SHP77 (cell line): ENCODE results near the gene ARHGAP10.
"Not testable (repeated sequence)": the region's sequence is repeated elsewhere in the genome, so short reads cannot be mapped to it uniquely, and the experiment has no call there.

Experiments used
- DNase-seq, 2 experiments: peaks; one replicate each; lab custom pipeline; 2025; lab: John Stamatoyannopoulos, UW

The ARHGAP10 gene

DNA sequence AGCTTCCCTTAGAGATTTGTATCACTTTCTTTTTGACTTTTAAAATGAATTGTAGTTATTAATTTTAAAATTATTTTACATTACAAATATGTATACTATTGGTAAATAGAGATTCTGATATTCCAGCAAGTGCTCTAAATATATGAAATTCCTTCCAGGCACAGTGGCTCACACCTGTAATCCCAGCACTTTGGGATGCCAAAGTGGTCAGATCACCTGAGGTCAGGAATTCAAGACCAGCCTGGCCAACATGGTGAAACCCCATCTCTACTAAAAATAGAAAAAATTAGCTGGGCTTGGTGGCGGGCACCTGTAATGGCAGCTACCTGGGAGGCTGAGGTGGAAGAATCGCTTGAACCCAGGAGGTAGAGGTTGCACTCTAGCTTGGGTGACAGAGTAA, 180.2 kb downstream of the ARHGAP10 start:
- not testable (repeated sequence) for DNase-seq

DNA sequence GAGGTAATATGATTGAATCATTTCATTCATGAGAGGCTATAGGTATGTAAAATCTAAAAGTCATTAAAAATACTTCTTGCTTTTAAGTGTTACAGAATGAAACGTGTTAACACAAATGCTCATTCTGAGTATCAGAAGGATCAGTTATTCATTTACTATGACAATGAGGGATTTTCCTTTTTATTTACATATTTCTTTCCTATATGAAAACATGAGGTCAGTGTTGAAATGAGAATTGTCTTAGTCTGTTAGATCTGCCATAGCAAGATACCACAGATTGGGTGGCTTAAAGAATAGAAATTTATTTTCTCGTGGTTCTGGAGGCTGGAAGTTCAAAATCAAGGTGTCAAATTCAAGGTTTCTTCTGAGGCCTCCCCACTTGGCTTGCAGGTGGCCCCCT, 181.2 kb downstream of the ARHGAP10 start:
- no peak for DNase-seq

DNA sequence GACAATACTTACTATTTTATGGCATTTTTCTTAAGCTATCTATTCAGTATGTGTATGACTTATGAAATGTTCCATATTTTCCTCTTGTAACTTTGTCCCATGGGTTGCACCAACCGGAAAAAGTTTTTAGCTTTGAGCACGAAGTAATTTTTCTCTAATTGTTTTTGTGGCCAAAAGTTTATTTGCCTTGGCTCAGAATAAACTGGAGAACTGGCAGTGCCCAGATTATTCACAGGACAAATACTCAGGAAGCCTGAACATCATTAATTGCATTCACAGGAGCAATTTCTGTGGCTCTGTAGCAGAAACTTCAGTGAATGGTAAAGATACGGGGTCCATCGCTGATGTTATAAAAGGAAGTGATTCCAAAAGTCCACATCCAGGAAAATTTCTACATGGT, 184.5 kb downstream of the ARHGAP10 start:
- DNase-seq = no peak

DNA sequence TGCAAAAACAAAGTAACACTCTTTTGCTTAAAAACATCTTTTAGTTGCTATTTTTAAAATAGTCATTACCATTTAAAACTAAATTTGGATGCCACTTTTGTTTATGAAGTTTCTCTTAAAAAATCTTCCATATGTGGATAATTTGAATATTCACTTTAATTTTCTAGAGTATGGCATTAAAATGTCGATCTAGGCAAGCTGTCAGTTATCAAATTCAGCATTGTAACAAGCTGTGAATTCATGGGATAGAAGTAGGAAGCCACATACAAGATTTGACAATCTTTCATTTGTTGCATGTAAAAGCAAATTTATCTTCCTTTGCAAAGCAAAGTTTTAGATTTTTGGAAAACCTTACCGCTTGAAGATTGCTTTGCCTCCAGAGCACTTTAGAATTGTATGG, 191.5 kb downstream of the ARHGAP10 start:
- DNase-seq = no peak

DNA sequence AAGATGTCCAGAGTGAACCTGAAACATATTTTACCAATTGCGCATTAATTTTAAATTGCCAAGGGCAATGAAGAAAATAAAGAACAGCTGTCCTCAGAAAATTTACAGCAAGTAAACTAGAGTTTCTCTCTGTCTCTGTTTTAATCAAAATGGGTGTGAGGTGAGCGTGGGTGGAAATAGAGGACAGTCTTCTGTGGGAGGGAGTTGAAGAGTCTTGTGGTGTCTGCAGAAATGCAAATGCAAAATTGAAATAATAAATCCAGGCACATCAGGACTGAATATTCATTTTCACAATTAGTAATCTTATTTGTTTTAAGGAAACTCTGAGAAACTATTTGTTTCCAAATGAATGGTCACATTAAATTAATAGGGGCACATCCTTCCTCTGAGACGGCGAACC, 192.0 kb downstream of the ARHGAP10 start:
- no peak for DNase-seq

DNA sequence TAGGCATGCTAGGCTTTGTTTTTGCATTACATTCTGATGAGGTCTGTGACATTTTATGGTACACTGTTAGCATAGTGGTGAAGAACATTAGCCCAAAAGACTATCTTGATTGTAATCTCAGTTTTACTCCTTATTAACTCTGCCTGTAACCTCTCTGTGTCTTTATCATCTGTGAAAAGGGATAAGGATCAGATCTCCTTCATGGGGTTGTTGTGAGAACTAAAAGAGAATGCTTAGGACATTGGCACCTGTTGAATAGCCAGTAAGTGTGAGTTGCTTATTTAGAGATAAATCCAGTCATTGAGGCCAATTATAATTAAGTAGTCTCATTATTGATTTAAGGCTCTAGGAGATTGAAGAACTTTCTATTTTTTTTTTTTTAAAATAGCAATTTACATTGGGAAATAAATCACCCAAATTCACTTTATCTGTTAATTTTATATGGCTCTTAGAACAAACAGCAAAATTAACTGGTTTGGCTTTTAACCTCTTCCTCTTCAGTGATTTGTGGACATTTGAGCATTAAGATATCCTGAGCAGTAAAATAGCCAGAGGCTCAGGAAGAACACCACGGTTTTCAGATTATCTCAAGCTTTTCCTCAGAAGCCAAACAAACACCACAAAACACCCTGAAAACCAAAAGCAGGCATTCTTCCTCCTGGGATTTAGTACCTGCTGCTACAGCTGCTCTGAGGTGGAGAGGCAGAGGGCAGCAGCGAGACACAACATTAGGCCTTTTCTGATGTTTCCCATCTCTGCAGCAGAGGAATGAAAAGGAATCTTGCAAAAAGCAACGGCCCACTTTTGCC, 192.9 kb downstream of the ARHGAP10 start:
- no peak for DNase-seq

DNA sequence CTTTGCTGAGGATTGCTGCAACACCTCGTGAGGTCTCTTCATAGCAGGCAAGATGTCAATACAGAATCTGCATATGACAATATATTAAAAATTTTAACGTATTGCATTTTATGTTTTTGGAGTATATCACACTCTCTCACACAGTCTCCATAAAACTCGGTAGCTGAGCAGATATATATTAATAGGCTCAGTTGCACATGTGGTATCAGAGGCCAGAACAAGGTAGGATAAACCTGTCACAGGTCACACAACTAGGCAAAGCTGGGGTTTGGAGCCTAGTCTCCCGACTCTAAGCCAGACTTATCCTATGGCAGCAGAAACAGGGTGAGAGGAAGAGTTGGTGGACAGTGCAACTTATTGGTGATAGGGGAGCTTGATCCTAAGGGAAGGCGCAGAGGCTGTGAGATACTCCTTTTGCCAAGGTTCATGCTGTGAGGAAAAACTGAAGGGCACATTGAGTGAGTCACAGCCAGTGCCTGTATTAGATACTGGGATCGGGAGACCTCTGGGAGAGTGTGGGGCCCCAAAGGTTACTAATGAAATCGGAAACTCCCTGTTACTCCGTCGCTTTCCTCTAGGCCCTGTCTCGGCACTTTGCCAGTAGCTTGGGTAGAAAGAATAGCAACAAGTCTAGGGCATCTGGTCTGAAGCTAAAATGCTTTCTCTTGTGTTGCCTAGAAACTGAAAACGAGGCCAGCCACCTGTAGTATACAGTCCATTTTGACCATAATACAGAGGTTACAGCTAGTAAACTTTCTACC, 195.7 kb downstream of the ARHGAP10 start:
- DNase-seq = no peak

DNA sequence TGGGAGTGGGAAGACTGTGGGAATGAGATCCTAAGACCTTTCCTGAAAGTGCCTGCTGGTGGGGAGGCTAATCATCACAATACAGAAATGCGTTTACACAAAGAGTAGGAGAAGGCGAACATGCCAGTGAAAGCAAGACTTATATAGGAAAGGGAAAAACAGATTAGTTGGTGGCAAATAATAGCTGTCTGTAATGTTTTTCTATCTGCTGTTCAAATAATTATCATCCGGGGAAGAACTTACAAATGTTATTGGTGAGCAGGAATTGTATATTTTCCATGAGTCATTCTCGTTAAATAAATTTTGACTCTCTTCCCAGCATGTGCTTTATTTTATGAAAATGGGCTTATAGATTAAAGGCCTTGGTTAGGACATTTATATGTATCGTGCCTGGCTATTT, 196.5 kb downstream of the ARHGAP10 start:
- no peak for DNase-seq

DNA sequence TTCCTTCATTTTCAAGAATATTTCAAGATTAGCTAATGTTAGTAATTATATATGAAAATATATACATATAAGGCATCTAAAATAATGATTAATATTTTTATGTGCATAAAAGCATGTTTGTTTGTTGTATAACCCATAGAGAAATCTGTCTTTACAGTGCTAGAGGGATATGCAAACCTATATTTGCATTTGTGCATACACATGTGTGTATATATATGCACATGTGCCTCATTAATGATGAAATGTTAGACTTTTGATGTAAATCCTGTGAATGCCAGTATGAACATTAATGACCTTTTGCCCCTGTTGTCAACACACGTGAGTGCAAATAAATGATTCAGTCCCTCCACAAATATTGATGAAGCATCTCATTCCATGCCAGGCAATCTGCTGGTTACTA, 197.9 kb downstream of the ARHGAP10 start:
- no peak for DNase-seq

DNA sequence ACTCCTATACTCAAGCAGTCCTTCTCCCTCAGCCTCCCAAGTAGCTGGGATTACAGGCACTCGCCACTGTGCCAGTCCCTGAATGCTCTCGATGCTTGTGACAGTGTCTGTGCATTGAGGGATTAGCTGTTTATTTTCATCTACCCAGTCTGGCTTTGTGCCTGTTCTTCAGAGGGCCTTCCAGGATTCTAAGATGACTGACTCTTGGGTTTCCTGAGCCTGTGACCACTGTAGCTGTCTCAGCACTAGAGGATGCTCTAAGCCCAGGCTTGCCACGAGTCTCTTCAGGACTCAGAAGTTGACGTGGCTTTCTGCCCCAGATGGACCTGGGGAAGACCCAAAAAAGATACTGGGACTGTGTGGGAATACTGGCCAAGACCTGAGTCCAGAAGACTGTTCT, 201.4 kb downstream of the ARHGAP10 start:
- DNase-seq = no peak

DNA sequence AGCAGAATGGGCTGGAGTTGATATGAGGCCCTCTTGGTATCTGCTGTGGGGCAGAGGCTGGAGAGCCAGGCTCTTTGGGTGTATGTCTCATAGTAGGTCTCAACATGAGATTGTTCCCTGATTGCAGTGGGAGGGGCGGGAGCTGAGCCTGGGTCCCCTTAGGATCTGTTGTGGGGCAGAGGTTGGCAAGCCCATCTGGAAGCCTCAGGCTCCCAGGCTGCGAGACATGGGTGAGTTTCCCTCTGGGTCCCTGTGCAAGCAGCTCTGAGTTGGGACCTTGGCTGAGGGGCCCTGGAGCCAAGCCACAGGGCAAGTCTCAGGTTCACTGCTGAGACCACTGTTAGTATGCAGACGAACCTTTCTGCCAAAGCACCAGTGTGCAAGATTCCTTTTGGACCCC, 201.9 kb downstream of the ARHGAP10 start:
- no peak for DNase-seq

DNA sequence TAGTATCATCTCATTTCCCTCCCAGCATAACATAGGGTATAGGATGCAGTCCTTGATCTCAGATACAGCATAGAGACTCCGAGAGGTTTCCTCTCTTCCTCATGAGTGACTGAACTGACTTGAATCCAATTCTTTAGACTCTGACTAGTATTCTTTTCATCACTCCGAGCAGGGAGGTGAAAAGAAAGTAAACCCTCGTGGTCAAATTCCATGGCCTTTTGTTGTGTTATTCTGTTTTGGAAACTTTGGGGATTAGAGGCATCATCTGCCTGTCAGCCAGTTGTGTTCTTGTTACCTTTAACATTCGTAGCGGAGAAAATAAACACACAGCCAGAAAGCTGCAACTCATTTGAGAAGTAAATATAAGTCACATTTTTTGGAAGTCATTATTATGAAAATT, 206.6 kb downstream of the ARHGAP10 start:
- DNase-seq = no peak

DNA sequence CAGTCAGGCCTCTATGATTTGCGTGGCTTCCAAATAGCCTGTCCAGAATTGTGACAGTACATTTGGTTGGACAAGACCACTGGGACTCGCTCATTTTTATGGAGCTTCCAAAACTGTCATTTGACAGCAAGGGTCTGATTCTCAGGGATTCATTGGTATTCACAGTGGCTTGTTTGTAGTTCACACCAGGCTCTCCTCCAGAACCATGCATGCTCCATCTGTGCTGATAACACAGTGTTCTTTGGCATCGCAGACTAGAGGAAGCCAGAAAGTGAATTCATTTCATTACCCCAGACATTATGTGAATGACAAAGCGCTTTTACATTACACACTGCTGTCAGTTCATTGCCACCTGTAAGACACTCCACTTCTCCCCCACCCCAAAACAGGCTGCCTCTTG, 208.3 kb downstream of the ARHGAP10 start:
- no peak for DNase-seq

DNA sequence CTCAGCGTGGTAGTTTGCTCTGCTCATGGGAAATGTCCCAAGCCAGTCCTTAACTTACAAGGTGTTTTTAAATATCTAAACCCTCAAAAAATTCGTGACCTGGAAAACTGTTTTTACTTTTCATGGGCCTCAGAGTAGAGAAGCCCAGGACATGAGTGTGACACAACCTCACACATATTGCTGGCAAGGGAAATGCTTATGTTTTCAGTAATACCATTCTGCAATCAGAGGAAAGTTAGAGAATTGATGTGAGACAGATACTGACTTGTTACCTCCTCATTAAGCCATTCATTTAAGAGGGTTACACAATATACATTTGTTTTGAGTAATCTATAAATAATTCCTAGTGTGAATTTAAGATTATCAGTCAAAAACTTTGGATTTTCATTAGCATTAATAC, 209.5 kb downstream of the ARHGAP10 start:
- DNase-seq = no peak

DNA sequence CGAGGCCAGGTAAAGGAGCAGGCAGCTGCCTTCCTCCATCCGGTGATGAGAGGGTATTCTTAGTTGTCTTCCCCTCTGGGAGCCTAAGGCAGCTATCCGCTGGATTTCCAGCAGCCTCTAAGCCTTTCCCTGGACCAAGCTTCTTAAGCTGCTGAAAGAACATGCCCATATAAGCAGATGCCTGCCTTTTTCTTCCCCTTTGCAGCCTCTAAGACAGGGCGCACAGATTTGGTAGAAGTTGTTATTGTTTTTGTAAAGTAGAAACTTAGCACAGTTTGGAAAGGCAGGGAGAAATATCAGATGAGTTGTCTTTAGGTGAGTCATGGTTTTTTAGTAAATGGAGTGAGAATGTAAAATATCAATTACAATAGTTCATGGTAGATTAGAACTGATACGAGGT, 210.8 kb downstream of the ARHGAP10 start:
- no peak for DNase-seq

DNA sequence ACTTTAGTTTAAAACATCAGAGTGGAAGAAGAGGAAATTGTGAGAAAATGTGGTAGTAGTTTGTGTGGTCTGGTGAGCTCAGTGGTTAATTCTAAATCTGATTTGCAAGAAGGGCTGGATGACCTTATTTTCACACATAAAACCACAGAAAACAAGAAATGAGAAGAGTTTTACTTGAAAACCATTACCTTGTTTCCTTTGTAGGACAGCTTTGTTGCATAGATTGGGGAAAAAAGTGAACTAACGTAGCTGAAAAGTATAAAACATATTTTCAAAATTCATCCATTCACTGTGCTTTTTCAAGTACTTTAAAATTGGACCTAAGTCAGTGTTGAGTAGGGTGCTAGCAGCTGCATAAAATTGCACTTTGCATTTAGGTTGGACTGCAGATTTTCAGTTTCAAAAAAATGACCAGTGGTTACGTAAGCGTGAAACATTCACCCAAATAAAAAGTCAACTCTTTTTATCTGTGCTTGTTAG, 211.3 kb downstream of the ARHGAP10 start:
- no peak for DNase-seq

DNA sequence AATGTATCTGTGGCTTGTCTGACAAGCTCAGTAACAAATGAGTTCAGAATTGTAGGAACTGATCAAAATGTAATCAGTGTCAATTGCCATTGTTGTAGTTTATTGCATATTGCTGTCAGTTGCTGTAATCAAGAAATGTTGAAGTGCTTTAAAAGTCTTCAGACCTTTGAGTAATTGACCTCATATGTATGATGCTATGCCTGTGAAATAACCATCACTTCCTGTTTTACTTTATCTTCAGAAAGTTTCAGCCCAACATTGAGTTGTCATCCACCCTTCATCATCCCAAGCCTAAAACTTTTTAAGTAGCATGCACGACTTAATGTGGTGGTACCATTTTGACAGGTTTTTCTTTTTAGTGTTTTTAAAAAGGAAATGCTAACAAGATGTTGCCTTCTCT, 212.4 kb downstream of the ARHGAP10 start:
- DNase-seq = no peak

DNA sequence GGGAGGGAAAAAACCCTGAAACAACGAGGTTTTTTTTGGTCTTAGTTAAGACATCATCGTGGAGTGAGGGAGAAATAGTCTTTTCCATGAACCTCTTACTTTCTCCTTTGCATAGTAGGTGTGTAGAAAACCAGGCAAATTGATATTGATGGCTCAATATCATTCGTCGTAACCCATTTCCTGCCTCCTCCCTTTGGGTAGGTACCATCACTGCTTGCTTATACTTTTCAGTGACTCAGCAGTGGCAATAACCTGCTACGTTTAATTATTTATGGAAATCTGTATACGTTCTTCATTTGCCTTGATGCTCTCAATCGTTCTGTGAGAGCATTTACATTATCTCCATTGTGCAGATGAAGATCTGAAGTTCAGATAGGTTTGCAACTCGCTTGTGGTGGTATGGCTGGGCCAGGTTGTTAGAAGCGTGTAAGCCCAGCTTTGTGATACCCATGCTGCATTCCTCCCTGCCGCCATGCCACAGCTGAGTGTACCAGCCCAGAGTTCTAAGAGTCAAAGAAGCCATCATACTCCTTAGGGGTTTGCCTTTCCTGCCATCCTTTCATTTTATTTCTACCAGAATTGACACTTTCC, 212.9 kb downstream of the ARHGAP10 start:
- no peak for DNase-seq

DNA sequence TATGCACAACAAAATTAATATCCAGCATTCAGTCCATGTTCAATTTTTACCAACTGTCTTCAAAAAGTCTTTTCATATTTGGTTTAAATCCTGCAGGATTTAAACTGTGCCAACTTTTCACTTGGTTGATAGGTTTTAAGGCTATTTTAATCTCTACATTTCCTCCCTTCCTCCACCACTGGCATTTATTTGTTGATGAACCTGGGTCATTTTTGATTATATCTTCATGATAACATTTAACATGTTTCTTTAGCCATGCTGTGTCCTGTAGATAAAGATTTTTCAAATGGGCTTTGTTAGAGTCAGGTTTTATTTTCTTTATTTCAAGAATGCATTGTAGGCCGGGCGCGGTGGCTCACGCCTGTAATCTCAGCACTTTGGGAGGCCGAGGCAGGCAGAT, 216.4 kb downstream of the ARHGAP10 start:
- DNase-seq = no peak

DNA sequence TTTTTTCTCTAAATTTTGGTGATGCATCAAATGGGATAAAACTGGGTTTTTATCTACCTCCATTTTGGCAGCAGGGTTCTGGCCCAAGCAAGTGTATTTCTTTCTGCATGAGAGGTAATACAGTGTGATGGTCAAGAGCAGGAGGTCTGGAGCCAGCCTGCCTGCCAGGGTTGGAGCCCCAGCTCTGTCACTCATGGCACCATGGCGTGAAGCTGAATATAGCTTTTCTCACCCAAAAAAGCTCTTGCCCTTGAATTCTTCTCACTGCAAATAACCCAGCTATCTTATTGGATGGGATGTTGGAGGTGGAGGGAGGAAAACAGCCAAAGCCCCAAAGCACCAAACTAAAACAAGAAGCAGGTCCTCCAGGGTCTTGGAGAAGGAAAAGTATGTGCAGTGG, 218.4 kb downstream of the ARHGAP10 start:
- DNase-seq = no peak

DNA sequence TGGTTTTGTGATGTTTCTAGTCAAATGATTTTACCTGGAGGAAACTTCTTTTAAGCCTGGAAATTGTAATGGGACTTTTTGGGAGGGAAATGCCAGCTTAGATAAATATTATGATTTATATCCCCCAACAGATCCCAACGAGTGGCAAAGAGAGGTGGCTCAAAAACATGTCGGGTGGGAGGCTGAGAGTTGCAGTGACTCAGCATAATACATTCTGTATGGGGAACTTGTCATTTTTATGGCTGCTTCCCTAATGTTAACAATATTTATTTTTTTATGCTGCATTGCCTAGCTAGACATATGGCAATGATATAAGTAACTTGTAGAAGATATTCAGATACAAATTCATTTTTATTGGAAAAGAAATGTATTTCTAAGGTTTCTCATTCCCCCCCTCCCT, 219.0 kb downstream of the ARHGAP10 start:
- DNase-seq = no peak

DNA sequence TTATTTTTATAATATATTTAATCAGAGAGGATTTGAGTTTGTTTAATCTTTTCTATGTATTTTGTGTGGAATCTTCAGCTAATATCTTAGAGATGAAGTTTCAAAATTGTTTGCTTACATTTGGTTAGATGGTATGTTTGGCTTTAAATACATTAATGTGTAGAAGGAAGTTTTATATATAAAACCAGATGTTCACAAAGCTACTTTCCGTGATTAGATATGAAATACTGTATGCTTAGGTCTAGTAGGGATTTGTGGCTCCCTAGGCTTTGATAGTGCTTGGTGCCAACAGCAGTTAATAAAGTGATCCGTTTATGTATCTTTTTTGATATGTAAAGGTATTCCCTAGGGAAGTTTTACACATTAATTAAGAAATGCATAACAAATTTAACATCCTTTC, 223.0 kb downstream of the ARHGAP10 start:
- DNase-seq = no peak
